ENCODE data around the gene WDR27.
"Not testable (repeated sequence)": the region's sequence is repeated elsewhere in the genome, so short reads cannot be mapped to it uniquely, and the experiment has no call there.

Gene WDR27

GRCh38 chr6:169660751-169661390 is 41.0 kb downstream of the WDR27 start:
- DNase-seq, result no peak

- no peak for DNase-seq
Measured at GRCh38 chr6:169659820-169660610, 41.8 kb downstream of the WDR27 start.

- DNase-seq, result no peak
Measured at GRCh38 chr6:169657284-169657610, 44.6 kb downstream of the WDR27 start.

DNA sequence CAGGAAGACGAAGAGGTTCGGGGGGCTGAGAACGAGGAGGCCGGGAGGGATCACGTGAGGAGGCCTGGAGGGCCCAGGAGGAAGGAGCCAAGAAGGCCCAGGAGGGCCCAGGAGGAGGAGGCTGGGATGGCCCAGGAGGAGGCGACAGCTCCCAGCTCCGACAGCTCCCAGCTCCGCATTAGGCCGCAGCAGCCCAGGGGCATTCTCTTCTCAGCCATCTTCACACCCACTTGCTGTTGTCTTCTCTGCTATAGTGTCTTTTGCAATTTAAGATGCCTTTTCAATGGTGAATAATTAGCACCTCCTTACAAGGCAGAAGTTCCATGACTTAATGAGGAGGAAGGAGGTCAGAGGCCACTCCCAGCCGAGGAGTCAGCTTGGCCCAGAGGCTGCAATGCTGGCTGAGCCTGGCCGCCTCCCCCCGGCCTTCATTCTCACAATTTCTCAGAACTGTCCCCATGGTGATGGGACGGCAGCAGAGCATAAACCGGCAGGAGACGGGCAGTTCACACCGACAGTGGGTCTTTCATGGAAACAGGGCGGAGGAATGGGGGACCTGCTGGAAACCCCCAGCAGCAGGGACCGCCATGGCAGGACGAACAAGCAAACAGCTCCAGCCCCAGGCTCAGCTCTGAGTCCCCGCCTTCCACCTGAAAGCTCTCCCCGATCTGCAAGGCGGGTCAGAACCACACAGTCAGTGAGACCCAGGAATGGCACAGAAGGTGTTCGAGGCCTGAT is 45.1 kb downstream of the WDR27 start:
- DNase-seq, result no peak

- DNase-seq, result peak; percentile 72
Measured at GRCh38 chr6:169654598-169655391, 47.0 kb downstream of the WDR27 start.

DNA sequence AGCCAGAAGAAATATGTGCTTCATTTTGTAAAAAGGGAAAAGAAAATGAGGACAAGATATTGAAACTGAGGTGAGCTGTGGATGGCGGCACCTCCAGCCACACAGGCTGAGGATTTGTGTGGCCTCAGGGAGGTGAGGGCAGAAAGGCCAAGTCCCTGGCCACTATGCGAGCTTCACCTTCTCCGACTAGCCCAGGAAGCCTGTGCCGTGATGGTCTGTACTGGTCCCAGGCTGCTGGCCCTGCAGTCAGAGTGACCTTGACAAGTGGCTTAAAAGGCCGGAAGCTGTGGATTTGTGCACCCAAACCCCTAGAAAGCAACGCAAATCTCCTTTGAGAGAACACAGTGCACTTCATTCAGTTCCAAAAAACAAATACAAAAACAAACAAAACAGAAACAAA is 48.1 kb downstream of the WDR27 start:
- DNase-seq, result no peak

DNA sequence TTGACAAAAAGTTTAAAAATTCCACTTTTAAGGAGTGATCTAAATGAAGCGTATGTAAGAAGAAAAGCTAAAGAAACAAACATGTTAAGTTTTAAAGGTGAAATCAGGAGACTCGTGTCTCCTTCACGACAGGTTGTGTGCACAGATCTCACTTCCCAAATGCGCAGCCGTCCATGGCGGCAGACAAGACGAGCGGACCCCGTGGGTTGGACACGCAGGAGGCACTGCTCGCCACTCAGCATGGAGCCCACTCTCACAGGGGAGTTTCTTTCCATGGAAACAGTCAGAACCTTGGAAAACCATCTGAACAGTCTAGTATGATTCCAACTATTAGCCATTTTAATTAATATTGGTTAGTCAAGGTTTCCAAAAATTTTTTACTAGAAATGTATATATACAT is 48.9 kb downstream of the WDR27 start:
- DNase-seq, result no peak

DNA sequence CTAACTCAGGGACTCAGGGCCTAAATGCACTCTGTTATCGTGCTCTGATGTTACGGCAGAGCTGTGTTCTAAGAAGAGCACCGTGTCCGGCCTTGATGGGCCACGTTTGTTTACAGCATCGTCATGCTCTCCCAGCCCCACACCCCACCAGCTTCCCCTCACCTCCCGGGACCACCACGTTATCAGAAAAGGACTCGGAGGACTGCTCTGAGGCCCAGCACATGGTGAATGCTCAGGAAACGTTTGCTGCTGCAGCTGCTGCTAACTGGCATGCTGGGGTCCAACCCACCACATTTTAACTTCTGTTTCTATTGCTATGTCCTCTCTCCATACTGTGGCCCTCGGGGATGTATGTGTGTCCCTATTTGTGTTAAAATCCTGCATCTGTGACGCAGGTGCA is 50.3 kb downstream of the WDR27 start:
- DNase-seq, result no peak

GRCh38 chr6:169650959-169651292 is 50.9 kb downstream of the WDR27 start:
- no peak for DNase-seq

GRCh38 chr6:169650241-169650958 is 51.4 kb downstream of the WDR27 start:
- no peak for DNase-seq

GRCh38 chr6:169648617-169649016 is 53.2 kb downstream of the WDR27 start:
- no peak for DNase-seq

DNA sequence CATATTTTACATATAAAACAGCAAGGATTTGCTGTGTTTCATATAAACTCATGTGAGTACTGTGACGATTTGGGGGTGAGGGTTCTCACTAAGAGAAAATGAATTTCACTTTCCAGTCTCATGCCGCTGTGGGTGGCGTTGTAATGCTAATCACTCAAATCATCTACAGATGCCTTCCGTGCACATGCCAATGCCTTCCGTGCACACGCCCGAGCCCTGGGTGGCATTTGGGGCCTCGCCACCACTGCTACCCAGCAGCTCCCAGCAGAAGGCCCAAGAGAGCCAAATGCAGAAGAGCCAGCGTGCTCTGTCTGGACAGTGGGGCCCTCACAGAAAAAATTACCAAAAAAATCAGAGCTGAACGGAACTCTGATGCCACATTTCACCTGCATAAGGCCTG is 53.7 kb downstream of the WDR27 start:
- no peak for DNase-seq

DNA sequence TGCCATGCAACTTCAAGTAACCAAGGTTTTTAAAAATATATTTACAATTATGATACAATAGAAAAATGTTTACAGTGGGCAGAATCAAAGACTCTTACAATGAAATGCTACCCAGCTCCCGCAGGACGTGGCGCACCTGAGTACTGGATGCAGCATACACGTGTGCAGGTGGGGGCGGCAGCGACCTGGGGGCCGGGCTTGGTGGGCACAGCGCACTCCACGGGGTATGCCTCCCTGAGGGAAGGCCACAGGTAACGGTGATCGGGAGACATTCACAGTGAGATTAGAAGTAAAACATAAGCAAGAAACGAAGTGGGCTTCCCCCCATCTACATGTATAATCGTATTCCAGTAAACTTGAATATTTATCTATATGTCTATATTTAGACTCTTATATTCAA is 54.2 kb downstream of the WDR27 start:
- no peak for DNase-seq

- no peak for DNase-seq
Measured at GRCh38 chr6:169646906-169647567, 54.8 kb downstream of the WDR27 start.

- DNase-seq, result not testable (repeated sequence)
Measured at GRCh38 chr6:169645459-169645858, 56.4 kb downstream of the WDR27 start.

DNA sequence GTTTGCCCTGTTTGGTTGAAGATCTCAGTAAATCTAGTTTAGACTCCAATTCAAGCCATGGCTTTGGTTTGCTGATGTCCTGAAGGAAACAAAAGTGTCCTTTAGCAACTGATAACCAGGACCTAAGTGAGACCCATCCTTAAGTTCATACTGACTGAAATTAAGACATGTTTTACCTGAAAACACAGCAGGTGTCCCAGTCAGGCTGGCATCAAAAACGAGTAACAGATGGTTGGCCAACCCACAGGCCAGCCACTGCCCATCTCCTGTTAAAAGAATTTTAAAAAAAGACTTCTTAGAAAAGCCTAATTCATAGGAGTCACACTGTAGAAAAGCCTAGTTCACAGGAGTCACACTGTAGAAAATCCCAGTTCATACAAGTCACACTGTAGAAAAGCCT is 58.3 kb downstream of the WDR27 start:
- DNase-seq, result no peak

DNA sequence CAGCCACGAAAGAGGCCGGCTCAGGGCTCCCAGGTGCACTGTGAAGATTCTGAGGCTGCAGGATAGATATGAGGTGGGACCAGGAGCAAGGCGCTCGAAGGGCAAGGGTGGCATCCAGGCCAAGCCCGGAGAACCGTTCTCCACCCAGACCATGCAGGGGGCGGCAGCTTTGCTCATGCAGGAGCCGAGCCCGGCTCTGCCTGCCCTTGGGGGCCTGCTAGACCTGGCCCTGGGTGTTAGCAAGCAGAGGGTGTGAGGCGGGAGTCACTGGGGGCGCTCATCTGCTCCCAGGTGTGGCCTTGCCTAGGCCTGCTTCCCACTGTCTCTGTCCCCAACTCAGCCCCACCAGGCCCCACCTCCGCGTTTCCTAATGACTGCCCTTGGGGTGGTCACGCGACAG is 59.4 kb downstream of the WDR27 start:
- no peak for DNase-seq

DNA sequence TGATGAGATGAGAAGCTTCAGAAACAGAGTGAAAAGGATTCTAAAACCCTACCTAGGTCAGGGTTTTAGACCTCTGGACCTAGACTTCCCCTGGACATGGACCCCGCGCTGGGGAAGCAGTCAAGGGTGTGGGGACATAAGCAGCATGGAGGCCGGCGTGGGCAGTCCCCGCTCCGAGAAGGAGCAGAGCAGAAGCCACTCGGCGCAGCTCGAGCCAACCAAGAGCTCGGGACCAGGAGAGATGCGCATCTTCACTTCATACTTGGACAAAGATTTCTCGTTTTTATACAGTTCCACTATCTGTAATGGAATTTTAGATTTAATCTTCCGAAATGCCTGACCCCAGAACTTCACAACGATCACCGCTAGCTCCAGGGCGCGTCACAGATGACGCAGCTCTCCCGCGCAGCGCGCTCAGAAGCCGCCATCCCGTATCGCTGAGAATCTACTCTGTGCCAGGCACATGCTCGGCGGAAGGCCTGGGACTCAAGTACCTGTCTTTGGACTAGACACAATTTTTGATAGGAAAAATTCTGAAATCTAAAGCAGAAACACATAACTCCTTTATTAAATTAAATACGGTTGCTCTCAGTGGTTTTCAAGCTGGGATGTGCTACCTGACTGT is 60.3 kb downstream of the WDR27 start:
- no peak for DNase-seq

DNA sequence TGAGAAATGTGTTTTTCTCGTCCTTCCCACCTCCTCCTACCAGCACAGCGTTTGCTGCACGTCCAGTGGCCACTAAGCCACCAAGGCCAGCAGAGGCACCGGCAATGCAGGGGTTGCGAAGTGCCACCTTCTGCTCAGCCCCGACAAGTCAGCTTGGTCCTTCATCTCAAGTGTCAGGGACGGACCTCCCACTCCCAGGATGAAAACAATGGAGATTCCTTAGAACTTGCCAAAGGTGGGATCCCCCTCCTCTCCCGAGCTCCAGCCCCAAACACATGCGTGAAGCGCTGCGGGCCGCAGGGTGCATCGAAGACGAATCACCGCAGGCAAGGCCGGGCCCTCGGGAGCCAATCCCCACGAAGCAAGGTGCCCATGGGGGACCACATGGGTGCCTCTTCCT is 60.8 kb downstream of the WDR27 start:
- no peak for DNase-seq

DNA sequence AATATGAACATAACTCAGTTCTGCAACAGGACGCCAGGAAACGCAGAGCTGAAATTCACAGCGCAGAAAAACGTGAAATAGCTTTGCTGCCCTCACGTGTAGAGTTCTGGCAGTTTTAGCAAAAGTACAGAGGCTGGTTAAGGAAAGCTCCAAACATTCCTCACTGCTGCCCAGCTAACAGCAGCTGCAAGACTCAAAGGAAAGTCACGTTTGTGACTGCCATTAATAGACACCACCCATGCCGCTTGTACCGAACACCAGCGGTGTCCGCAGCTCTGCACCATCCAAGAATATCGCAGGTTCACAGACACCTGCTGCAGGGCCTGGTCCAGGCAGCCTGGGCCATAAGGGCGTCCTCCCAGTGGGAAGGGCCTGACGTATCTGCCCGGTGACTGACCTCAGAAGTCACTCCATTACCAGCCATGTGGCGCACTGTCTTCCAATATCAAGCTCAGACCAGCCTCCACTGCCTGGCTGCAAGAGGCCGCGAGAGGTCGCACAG is 61.4 kb downstream of the WDR27 start:
- DNase-seq, result no peak

DNA sequence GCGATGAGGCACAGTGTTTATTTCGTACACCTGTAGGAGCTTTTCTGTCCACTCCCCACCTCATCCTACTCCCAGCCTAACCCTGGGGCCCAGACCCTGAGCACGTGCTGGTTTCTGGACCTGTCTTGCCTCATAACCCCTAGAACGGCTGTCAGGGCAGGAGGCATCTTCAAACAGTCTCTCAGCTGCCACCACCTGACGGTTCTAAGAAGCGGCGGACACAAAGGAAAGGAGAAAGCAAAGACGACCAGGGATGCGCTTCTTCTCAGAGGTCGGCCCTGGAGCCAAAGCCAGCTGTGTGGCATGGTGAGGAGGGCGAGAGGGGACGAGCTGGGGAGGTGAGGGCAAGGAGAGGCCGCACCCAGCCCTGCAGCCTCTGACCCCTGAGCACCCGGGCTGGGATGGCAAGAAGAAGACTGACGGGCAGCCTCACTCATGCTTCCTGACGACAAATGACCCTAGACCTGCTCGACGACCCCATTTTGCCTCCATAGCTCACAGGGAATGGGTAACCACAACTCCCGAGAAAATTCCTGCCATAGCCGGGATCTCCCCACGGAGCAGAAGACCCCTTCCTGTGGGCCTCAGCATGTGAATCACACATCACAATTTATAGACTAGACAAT is 62.1 kb downstream of the WDR27 start:
- DNase-seq, result no peak

Data from activated CD4-positive, alpha-beta T cell treated with anti-CD3 and anti-CD28 coated beads, Interleukin-2, amount 50 U/mL, for 1 hour (primary cell).